Right lobe of liver (tissue), 6 donors: ENCODE data around the gene SERTAD1. TPM values are rescaled to one million over a fixed set of nuclear protein-coding genes. Genes with fewer than 3 reads are reported as not detected.
A peak's percentile ranks its signal among the peaks of the same experiment; 100 is the strongest.

Experiments
- ATAC-seq, 4 donors: fragments of 200-7000 bp; cut with Tn5 transposase; one replicate each; pipeline ENCODE4 v1.9.1; 2020; ENCODE audit warnings: mild to moderate bottlenecking in 4 of 4, moderate library complexity in 4 of 4
- DNase-seq, 3 donors: peaks; one replicate each; pipeline ENCODE4 v3.0.0-alpha.2; 2020
- H3K27ac ChIP-seq, 3 donors: fragments of 200-600 bp; one replicate each; pipeline ENCODE4 v1.8.0; 2022
- H3K27me3 ChIP-seq, 2 donors: fragments of 200-600 bp; one replicate each; pipeline ENCODE4 v1.8.0; 2022
- H3K36me3 ChIP-seq, 4 donors: fragments of 200-600 bp; sonication (generic) in 1 of 4; one replicate each; pipeline versions ENCODE4 v1.5.1 to v1.8.0; 2017 to 2022; ENCODE audit warnings: control low read depth in 1 of 4
- H3K4me1 ChIP-seq, 4 donors: fragments of 200-600 bp; sonication (generic) in 1 of 4; one replicate each; pipeline versions ENCODE4 v1.5.1 to v1.8.0; 2017 to 2022; ENCODE audit warnings: control low read depth in 1 of 4
- H3K4me3 ChIP-seq, 3 donors: fragments of 200-600 bp; one replicate each; pipeline ENCODE4 v1.8.0; 2022
- H3K9me3 ChIP-seq, 4 donors: fragments of 200-600 bp; sonication (generic) in 1 of 4; one replicate each; pipeline versions ENCODE4 v1.5.1 to v1.8.0; 2017 to 2022; ENCODE audit warnings: control low read depth in 1 of 4
- CTCF ChIP-seq, 4 donors: fragments of 200-600 bp in 3 of 4; fragments of 450-650 bp in 1 of 4; IDR thresholded peaks; one replicate each; pipeline versions ENCODE4 v1.5.1 to v1.8.0; 2016 to 2022; ENCODE audit warnings: antibody characterized with exemption in 4 of 4, mild to moderate bottlenecking in 2 of 4
- POLR2A ChIP-seq: fragments of 450-650 bp; IDR thresholded peaks from one replicate; pipeline ENCODE4 v1.6.1; 2017; ENCODE audit warnings: antibody characterized with exemption, mild to moderate bottlenecking
- WGBS: methylation state at CpG from one replicate; pipeline ENCODE4 v1.1.6; 2018; ENCODE audit warnings: low coverage, low lambda C conversion rate; ENCODE audit not compliant: insufficient coverage; ENCODE audit errors: missing lambda C conversion rate; 5-methylcytosine and 5-hydroxymethylcytosine counted together
- intact Hi-C, 2 donors: fragments of 100-400 bp; cut with DNase I; formaldehyde crosslinking; loops; one replicate each; pipeline versions ENCODE4 v1.11.2 to v1.14.1; 2022
- total RNA-seq, 6 experiments: library from RNA; depleted of rRNA in 2 of 6; stranded (reverse); fragments of >200 nt in 2 of 6; fragmentation: NEBNext Ultra II Directional in 3 of 6; extraction: Animal tissue kit (Norgen Biotek cat#: 25700) in 3 of 6; gene quantifications; one replicate each; pipeline versions ENCODE4 v1.1.0 to v1.2.4, GENCODE V29; 2016 to 2023
- donor health status: DM: no; HTN: yes; CAD: no.
- donor health status: DM: no; HTN: no; CAD: no.
- donor health status: DM: no; HTN: no; CAD: no.
- donor health status: DM: no; HTN: yes; CAD: no.
- donor health status: DM: no; HTN: yes; CAD: no.

The SERTAD1 gene
- total RNA-seq, 6 experiments from 2014 or later: 3.7 to 11.7 (median 6.2) TPM

- 0% methylated on average over 14 of the region's 41 CpGs for WGBS
- Histone ChIP-seq H3K4me3 (peak overlapping the region; percentile 52 to 62 (median 62)), H3K36me3 (no peaks in the 10 kb centered on the region), H3K27me3 (no peaks in the 10 kb centered on the region), H3K9me3 (no peaks in the 10 kb centered on the region), H3K4me1 (no peaks in the 10 kb centered on the region), H3K27ac (peak overlapping the region; percentile 19 to 54 (median 49))
- intact Hi-C loops: no loop called here
- peak; percentile 93 to 96 (median 94) for DNase-seq
- peak in 1 of 4 donors; percentile 10 for TF ChIP-seq CTCF (IDR thresholded peaks at IDR 0.05)
- no peak for TF ChIP-seq POLR2A
- peak; percentile 94 to 96 (median 94) for ATAC-seq
These were observed 22.4 kb downstream of the SERTAD1 start for GRCh38 chr19:40403262-40403984.

GRCh38 chr19:40400559-40400958, 25.2 kb downstream of the SERTAD1 start:
- ATAC-seq (no peak), DNase-seq (no peak)
- Histone ChIP-seq H3K36me3 (no peaks in the 10 kb centered on the region), H3K27ac (no peak overlapping the region), H3K9me3 (no peaks in the 10 kb centered on the region), H3K4me1 (no peaks in the 10 kb centered on the region), H3K4me3 (no peak overlapping the region), H3K27me3 (no peaks in the 10 kb centered on the region)
- WGBS: 64% methylated on average over 3 of the region's 3 CpGs
- intact Hi-C loops: no loop called here
- TF ChIP-seq CTCF (IDR thresholded peaks at IDR 0.05) (no peak), POLR2A (no peak)

- intact Hi-C loops: no loop called here
- ATAC-seq (peak in 2 of 4 donors; percentile 9 to 18), DNase-seq (no peak)
- Histone ChIP-seq H3K27me3 (no peaks in the 10 kb centered on the region), H3K4me3 (no peak overlapping the region), H3K27ac (no peak overlapping the region), H3K9me3 (no peaks in the 10 kb centered on the region), H3K36me3 (no peaks in the 10 kb centered on the region), H3K4me1 (no peaks in the 10 kb centered on the region)
- 58% methylated on average over 18 of the region's 49 CpGs for WGBS
- no peak for TF ChIP-seq CTCF (IDR thresholded peaks at IDR 0.05)
- no peak for TF ChIP-seq POLR2A
These were observed 27.2 kb downstream of the SERTAD1 start for GRCh38 chr19:40398417-40399131.

- Histone ChIP-seq H3K36me3 (no peaks in the 10 kb centered on the region), H3K9me3 (no peaks in the 10 kb centered on the region), H3K4me3 (no peak overlapping the region), H3K4me1 (no peaks in the 10 kb centered on the region), H3K27ac (no peak overlapping the region), H3K27me3 (no peaks in the 10 kb centered on the region)
- 90% methylated on average over 2 of the region's 22 CpGs for WGBS
- DNase-seq (no peak), ATAC-seq (no peak)
- TF ChIP-seq CTCF (IDR thresholded peaks at IDR 0.05) (no peak), POLR2A (no peak)
- intact Hi-C loops: no loop called here
These were observed 28.3 kb downstream of the SERTAD1 start for GRCh38 chr19:40397568-40397906.
